Smooth muscle cell of the brain vasculature (primary cell): ENCODE measurements around the gene MYOF.
"Not testable (repeated sequence)": the region's sequence is repeated elsewhere in the genome, so short reads cannot be mapped to it uniquely, and the experiment has no call there.

Source experiments
- DNase-seq: peaks from one replicate; pipeline ENCODE4 v3.0.0-alpha.2; 2012; ENCODE audit warnings: low read depth, low spot score

MYOF gene

DNA sequence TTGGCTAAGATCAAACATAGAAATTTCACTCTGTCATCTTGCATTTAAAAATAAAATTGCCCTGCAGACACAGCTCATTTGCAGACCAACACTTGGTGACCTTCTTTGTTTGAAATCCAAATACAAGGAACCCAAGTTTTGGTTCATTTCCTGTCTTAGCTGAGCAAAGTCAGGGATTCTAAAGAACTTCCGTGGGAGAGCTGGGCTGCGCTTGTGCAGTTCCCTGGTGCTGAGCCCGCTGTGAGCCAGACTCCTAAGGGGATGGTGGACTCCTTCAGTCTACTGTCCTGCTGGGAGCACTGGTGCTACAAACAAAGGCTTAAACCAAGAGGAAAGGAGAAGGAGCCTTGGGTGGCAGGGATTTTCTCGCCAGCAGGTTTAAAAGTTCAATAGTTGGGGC is 60.0 kb downstream of the MYOF start:
- no peak for DNase-seq

DNA sequence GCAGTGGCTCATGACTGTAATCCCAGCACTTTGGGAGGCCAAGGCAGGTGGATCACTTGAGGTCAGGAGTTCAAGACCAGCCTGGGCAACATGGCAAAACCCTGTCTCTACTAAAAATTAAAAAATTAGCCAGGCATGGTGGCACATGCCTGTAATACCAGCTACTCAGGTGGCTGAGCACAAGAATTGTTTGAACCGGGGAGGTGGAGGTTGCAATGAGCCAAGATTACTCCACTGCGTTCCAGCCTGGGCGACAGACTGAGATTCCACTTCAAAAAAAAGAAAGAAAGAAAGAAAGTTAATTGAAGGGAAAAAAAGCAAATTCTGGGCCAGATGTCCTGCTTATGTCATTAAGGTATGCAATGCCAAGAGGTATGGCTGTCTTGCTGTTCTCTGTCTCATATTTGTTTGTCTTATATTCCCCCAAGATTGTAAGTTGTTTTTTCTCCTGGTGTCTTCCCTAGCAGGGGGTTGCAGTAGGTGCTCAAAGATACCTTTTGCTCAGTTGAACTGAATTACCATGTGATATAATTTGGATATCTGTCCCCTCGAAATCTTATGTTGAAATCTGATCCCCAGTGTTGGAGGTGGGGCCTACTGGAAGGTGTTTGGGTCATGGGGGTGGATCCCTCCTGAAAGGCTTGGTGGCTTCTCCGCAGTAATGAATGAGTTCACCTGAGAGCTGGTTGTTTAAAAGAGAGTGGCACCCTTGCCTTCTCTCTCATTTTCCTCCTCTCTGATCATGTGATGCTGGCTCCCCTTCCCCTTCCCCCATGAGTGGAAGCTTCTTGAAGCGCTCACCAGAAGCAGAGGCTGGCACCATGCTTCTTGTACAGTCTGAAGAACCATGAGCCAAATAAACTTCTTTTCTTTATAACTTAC is 60.9 kb downstream of the MYOF start:
- no peak for DNase-seq

DNA sequence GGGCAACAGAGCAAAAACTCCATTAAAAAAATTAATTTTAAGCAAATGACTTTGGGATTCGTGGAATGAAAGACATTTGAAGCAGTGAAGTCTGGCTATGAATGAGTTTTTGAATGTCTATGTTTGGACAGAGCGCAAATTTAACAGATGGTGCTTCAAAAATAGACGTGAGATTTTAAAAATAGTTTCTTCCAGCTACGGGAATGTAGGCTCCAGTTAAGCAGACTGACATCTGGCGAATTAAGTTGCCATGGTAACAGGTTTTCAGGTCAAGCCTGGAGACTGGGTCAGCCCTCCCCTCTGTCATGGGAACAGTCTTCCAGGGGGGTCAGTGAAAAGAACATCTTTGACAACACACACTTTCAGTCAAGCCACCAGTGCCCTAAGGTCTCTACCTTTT is 62.0 kb downstream of the MYOF start:
- DNase-seq, result no peak

DNA sequence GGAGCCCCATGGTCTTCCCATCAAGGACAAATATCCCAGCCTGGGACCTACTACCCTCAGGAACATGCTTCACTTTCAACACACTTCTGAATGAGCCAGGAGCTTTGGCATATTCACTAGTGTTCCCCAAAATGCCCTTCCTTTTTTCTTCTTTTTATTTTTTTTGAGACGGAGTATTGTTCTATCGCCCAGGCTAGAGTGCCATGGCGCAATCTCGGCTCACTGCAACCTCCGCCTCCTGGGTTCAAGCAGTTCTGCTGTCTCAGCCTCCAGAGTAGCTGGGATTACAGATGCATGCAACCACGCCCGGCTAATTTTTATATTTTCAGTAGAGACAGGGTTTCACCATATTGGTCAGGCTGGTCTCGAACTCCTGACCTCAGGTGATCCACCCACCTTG is 63.1 kb downstream of the MYOF start:
- not testable (repeated sequence) for DNase-seq

DNA sequence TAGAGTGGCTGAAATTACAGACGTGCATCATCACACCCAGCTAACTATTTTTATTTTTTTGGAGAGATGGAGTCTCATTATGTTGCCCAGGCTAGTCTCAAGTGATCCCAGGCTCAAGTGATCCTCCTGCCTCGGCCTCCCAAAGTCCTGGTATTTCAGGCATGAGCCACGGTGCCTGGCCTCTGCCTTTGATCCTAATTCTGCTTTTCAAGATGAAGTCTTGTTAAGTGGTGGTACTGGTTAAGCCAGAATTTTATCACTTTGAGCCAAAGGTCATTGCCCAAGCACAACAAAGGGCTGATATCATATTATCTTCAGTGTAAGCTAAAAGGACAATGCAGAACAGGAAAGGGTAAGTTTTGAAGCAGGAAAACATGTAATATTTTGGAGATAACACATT is 64.2 kb downstream of the MYOF start:
- no peak for DNase-seq

DNA sequence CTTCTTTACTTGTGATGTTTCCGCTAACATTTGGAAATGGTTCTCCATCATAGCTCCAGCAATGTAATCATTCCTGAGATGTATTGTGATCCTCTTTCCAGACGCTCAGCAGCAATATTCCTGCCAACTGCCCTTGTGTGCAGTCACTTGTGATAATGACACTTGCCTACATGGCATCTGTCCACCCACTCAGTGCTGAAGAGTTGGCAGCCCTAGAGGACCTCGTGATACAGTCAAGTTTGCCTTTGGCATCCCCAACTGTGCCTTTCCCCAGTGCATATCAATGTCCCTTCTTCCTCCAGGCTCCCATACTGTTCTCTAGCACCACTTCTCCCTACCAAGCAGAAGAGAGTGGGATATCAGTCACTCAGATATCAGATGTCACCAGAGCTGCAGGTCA is 64.9 kb downstream of the MYOF start:
- DNase-seq, result no peak

DNA sequence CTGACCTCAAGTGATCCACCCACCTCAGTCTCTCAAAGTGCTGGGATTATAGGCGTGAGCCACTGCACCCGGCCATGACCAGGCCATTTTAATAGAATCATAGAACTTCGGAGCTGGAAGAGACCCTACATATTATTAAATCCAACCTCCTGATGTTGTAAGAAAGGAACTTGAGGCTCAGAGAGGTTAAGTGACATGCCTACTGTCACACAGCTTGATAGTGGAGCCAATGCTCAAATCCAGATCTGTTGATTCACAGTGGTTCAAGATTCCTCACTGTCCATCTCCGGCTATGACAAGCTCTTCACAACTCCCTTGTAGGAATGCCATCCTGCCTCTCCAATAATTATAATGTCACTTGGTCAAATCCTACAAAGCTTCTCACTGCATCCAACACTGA is 65.3 kb downstream of the MYOF start:
- DNase-seq, result no peak

DNA sequence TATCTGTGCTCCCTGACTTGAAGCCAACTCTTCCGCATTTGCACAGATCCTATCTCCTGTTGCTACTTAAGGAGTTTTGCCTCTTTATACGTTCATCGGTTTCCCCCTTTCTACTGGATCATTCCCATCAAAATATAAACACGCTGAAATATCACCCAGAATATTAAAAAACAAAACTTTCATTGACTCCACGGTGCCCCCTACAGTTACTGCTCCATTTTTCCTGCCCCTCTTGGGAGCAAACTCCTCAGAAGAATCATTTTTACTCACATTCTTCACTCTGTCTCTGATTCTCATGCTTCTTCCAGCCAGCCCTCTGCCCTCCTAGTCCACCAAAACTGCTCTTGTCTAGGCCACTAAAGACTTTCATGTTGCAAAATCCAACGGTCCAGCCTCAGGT is 66.4 kb downstream of the MYOF start:
- DNase-seq, result no peak

DNA sequence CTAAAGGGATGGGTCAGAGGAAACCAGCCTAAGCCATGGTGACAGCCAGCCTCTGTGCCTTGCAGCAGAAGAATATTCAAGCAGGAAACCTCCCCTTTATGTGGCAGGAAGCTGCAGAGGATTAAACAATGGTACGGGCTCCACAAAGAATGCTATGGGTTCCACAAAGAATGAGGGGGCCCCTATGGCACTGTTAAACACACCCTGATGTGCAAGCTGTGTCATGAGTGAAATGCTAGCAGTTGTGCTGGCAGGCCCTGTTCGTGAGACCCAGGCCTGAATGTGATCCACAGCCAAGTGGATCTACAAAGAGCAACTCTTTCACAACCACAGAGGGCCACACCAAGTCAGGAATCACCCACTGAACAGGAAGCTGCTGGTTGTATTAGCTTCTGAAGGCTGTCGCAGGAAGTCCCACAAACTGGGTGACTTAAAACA is 68.9 kb downstream of the MYOF start:
- no peak for DNase-seq

DNA sequence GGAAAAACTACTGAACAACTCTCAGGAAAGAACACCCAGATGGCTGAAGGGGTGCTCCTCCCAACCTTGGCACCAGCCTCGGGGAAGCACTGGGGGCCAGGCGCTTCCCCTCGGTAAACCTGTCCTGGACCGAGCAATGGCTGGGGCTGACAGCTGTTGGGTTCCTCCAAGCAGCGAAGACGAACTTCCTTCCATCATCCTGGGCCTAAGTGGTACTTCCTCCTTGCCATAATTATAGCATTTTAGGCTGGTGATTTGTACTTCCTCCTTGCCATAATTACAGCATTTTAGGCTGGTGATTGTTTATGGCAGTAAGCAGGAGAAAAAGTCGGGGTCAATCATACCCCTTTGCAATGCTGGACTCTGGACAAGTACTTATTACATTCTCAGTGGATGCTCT is 69.3 kb downstream of the MYOF start:
- DNase-seq, result no peak

DNA sequence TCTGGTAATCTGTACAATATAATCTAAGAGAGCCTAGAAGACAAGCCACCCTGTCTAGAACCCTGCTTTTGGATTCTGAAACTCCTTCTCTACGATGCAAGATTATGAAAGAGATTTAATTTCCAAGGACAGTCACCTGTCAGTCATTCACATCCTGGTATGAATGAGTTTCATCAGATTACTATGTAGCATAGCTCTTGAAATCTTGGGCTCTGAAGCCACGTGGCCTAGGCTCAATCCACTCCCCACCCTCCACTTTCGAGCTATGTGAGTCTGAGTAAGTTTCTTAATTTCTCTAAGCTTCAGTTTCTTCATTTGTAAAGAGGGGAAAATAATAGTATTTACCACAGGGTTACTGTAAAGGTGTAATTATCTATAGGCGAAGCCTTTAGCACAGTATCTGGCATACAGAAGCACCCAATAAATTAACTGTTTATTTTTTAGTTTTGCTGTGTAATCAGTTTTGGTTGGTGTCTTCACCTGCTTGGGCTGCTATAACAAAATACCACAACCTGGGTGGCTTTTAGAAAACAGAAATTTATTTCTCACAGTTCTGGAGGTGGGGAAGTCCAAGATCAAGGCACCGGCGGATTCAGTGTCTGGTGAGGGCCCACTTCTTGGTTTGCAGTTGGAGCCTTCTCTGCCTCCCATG is 71.3 kb downstream of the MYOF start:
- no peak for DNase-seq

DNA sequence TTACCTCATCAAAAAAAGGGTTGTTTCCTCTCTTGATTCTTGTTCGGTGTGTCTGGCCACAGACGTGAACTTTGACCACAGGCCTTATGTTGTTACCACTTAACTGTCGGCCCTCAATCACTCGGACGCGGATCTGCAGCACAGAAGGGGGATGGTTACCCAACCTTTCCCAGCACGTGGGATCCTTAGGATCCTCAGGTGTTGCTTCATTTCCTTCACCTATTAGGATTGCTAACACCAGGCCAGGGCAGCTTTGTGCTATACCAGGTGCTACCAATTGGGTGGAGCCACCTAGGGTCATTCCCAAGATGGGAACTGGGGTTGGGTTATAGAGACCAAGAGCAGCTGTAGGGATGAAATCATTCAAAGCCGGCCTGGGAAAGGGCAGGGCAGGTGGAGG is 73.4 kb downstream of the MYOF start:
- no peak for DNase-seq

DNA sequence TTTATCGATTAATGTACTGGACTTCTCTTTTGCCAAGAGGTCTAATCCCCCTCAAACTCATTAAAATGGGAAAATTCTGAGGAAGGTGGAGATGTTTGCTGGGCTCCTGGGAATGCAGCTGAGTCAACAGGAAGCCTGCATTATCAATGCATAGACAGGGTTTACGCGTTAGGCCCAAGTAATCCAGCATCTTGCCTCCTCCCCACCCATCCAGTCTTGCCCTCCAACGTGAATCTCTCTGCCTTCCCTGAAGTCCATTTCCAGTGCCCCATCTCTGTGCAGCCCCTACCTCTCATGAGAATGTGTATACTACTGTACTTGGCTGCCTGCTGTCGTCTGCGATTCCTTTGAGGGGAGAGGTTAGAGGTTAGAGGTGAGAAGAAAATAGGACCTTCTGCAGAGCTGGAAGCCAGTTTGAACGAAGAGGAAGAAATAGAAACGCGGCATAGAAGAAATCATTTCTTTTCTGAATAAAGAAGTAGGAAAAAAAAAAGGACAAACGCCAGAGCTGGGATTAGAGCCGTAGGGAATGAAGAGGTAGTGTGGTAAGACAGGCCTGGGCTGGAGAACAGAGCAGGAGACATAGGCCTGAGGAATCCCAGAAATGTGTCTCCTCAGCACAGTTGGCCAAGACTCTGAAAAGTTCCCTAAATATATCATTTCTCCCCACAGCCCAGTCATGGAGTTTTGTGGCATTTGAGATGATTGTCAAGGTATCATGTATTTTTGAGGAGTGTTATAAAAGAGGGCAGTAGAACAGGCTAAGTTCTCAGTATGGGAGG is 75.6 kb downstream of the MYOF start:
- no peak for DNase-seq

DNA sequence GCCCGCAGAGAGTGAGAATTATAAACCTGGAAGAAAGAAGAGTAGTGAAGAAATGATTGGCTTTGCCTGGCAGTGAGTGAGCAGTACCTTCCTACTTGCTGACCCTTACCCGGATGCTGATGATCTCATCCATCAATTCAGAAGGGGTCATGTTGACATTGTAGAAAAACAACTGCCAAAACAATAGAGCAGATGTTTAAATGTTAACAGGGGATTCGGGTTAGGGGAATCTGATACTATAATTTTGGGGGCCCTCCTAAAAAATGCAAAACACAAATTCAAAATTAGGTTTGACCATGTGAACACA is 78.1 kb downstream of the MYOF start:
- no peak for DNase-seq

DNA sequence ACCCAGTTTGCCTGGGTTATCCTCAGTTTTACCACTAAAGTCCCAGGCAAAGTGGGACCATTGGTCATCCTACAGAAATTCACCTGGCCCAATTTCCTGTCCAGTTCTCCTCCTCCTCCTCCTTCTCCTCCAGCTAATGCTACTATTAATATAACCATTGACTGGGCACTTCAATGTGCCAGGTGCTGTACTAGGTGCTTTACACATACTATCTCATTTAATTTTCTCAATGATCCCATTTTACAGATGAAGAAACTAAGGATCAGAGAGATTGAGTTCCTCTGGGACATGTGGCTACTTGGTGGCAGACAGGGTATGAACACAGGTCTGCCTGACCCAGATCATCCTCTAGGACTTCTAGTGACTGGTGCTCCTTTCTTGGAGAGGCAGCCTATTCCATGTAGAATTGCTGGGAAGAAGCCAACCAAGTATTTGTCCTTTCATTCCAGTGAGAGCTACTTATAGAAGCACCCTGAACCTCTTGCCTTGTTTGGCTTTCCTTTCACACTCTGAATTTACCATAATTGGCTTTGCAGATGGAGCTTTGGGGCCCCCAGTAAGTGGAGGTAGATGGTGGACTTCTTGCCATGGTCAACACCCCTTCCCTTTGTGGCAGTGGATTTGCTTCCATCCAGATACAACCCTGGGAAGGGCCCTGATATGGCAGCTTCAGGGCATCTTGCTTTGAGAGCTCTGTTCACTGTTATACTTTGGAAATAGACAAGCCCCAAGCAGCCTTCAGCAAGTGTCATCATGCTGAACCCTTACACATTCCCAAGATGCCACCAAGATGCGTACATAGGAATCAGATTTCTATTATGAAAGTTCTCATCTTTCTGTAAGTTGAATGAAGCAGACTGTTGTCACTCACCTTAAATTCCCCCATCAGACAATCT is 78.7 kb downstream of the MYOF start:
- no peak for DNase-seq

DNA sequence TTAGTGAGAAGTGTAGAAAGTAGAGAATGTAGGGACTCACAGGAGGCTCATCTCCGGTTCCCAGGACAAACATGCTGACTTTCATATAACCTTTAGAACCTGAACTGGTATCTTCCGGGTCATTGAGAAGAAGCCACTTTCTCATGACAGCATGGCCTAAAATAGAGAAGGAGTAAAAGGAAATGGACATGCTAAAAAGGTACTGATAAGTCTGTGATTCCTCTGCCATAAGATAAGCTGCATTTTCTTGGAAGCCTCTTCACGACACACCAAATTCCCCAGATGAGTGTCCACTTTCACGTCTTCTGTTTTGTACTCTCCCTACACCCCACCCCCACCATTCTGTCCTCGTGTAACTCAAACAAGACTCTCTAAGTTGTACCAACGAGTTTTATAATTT is 79.9 kb downstream of the MYOF start:
- DNase-seq, result no peak

DNA sequence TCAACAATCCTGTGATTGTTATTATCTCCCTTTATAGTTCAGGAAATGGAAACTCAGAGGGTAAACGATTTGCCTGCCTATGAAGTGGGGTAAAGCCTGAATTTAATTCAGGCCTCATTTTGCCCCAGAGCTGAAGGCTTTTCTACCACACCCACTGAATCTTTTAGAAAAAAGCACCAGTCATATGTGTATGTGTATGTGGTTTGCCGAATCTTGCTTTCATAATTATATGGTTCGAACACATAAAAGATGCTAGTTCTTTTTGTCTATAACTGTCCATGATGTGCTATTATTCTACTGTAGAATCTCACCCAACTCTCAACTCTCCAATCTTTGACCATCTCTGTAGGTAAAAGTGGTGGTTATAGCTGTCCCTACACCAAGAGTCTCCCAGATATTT is 83.6 kb downstream of the MYOF start:
- no peak for DNase-seq

DNA sequence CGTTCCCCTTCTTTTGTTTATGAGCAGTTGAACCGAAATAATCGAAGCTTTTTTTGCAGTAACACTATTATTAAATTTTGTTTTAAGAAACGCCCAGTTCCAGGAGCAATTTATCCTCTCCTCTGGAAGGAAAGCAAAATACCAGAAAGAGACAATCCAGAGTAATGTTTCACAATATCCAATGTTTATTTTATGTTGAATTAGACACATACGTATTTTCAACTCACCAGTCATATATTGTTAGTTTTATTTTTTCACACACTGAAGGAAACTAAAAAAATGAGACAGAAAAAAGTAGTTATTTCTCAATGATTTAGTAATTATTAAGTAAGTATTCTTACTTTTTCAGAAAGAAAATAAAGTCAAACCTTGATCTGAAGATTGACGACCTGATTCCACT is 85.1 kb downstream of the MYOF start:
- DNase-seq, result no peak

DNA sequence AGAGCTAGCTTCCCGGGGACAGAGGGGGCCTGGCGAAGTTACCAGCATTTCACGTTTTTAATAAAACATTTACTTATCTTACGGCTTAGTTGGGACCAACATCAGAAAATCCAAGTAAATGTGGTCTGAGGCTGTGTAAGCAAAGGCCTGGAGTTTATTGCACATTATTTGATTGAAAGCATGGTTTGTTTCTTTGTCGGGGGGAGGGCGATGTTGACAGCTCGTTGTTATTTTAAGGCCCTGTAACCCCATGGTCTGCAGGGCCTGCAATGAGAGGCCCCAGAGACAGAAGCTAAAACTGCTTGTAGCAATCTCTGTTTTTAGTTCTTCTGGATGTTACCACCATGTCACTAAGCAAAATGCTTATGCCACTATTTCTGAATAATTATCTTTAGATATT is 88.9 kb downstream of the MYOF start:
- no peak for DNase-seq

DNA sequence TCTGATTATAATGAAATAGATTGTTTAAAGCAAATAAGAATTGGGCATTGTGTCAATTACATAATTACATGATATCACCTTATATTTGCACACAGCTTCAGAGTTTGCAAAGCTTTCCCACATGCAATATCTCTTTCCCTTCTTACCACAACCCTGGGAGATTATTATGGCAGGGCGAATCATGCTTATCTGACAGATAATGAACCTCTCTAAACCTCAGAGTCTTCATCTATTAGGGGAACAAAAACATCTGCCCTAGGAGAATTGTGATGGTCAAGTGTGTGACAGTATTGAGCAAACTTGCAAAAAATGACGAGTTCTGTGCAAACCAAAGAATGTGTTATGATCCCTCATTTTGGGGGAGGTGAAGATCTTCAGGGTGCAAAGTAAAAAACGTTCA is 90.0 kb downstream of the MYOF start:
- no peak for DNase-seq

DNA sequence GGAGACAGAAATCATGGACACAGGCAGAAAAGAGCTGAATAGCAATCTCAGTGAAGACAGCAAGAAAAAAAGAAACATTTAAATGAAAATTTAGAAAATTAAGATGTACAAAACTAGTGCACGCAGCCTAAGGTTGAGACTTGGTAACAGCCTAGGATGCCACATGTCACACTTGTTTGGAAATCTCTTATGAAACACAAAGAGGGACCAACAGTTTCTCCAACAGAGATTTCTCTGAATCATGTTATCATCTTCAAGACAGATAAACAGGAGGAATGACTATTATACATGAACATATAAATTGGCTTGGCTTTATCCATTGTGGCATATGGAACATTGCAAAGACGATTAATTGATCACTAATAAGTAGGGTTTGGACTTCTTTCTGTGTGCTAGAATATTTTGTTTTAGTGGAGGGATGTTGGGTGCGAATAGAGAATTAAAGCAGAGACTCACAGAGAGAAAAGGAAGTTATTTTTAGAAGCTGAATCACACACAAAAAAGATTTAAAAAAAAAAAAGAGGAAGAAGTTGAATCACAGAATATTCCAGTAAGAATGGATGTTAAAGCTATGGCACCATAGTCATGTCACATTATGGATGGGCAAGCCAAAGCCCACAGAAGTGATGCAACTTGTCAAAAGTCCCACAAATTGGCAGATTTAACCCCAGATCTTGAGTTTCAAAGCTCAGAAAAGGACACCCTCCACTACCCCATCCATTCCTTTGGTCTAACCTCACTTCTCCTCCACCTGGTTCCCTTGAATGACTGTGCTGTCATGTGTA is 91.6 kb downstream of the MYOF start:
- DNase-seq, result no peak
